Measurements from ENCODE around the gene EIF3I.

DNA sequence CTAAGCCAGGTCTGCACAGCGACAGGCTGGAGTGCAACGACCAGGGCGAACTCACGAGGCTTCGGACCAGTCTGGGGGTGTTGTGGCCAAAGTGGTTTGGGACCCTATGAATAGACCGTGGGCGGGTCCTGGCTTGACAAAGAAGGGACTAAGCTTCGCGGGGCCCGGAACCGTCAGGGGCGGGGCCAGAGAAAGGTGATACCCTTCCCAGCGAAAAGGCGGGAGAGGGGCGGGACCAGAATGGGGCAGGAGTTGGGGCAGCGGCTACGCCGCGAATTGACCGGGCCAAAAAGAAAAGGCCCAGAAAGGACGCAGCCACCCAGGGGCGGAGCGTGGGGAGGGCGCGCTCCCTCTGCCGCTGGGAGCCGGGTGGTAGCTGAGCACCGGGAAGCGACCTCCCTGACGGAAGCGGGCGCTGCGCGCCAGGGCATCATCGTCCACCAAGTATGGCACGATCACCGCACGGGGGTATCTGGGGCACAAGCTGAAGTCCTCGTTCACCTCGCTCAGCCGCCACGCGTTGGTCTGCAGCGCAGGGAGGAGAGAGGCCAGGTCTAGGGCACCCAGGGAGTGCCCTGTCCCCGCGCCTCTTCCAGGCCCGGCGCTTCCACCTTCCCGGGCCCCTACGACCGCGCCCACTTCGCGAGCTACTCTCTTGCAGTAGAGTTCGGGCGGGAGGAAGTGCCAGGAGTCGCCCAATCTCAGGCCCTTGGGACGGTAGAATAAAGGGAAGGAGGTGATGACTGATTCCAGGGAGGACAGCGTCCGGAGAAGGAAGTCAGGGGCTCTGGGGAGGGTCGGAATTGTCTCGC, 18.1 kb downstream of the EIF3I start:
- TF ChIP-seq, protein P1, sequence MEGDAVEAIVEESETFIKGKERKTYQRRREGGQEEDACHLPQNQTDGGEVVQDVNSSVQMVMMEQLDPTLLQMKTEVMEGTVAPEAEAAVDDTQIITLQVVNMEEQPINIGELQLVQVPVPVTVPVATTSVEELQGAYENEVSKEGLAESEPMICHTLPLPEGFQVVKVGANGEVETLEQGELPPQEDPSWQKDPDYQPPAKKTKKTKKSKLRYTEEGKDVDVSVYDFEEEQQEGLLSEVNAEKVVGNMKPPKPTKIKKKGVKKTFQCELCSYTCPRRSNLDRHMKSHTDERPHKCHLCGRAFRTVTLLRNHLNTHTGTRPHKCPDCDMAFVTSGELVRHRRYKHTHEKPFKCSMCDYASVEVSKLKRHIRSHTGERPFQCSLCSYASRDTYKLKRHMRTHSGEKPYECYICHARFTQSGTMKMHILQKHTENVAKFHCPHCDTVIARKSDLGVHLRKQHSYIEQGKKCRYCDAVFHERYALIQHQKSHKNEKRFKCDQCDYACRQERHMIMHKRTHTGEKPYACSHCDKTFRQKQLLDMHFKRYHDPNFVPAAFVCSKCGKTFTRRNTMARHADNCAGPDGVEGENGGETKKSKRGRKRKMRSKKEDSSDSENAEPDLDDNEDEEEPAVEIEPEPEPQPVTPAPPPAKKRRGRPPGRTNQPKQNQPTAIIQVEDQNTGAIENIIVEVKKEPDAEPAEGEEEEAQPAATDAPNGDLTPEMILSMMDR (IDR thresholded peaks at IDR 0.05), result peak in 1 of 3 experiments; percentile 2
- peak; percentile 6 for TF ChIP-seq POLR2A (IDR thresholded peaks at IDR 0.05)
